DLD1 (cell line): ENCODE results near the gene DNAAF8.
"Not testable (repeated sequence)": the region's sequence is repeated elsewhere in the genome, so short reads cannot be mapped to it uniquely, and the experiment has no call there.

ENCODE experiments used
- in situ Hi-C: cut with HindIII; loops from 2 replicates; pipeline ENCODE4 v1.10.0; 2017; ENCODE audit warnings: low sequenced_read_pairs

The DNAAF8 gene

DNA sequence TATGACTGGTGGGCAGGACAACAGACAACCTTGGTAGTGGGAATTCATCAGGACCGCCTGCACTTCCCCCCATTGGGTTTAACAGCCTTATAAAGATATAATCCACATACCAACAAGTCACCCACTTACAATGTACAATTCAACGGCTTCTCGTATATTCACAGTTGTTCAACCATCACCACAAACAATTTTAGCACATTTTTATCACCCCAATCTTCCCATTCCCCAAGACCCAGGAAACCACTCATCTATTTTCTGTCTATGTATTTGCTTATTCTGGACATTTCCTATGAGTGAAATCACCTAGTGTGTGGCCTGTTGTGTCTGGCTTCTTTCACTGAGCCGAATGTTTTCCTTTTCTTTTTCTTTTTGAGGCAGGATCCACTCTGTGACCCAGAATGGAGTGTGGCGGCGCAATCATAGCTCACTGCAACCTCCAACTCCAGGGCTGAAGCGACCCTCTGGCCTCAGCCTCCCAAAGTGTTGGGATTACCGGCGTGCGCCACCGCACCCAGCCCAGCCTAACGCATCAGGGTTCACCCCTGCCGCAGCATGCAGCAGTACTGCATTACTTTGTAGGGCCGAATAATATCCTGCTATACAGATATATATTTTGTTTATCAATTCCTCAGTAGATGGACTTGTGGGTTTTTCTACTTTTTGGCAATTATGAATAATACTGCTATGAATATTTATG lies 11.1 kb upstream of the DNAAF8 start:
- in situ Hi-C loops = no loop called here

DNA sequence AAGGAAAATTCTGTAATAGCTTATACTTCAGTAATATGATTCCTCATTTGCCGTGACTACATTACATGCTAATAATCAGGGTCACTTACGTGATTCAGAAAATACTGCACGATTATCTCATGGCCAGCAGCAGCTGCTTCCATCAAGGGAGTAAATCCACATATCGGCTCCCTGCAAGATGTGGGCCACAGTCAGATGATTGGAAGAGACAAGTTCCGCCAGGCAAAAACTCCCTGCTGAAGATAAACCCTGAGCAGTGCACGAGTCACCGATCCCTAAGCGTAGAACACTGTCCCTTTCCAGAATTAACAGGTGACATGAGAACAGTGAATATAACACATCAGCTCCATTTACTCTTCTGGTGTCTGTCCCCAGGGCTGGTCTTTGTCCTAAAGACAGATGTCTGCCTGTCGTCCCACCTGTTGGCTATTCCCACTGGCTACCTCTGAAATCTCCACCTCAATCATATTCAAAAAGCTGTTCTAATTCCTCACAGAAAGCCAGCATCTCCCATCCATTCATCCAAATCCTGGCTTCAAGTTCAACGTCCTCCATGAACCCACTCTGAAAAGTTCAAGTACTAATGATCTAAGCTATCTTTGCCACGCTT lies 9.6 kb upstream of the DNAAF8 start:
- in situ Hi-C loops = no loop called here

DNA sequence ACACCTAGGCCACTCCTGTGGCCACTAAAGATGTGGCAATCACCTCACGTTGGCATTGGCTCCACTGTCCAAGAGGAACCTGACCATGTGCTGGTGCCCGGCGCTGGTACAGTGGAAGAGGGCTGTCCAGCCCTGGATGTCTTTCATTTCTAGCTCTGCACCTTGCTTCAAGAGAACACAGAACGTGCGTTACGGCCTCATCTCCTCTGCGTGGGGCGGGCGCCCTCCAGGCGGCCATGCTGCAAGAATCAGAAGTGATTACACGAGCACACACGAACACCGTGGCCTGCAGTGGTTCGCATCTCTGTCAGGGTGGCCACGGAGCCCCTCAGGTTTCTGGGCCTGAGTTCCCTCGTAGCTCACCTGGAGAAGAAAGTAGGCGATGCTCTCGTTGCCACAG lies 7.7 kb upstream of the DNAAF8 start:
- in situ Hi-C loops = no loop called here

DNA sequence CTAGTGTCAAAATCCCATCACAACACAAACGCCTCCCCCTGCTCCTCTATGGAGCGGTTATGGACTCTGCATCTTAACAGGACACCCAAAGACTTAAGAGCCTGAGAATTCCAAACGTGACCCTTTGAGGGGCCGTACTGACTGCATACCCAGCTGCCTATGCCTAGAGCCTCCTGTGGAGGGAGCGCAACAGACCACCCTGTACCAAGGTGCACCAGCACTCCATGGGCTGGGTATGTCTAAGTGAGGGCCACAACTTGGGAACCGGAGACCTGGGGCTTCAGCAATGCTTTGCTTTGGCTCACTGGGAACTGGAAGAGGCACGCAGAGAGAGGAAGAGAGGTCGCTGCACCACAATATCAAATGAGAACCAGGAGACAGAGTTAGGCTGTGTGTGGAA lies 5.7 kb upstream of the DNAAF8 start:
- in situ Hi-C loops = no loop called here

DNA sequence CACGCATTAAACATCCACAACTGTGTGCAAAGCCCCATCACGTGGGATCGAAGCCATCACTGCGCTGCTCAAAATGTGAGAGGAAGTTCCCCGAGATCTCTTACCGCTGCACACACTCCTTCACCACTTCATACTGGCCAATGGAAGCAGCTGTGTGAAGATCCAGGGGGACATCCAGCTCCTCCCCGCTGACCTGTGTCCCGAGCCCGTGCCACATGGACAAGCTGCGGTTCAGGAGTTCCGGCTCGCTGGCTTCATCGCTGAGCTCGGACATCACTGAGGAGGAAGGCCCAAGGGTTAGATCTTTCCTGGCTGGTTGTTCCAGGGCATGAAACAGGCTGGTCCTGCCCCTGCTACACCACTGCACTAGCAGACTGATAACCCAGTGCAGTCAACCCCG lies 4.5 kb upstream of the DNAAF8 start:
- in situ Hi-C loops = no loop called here

DNA sequence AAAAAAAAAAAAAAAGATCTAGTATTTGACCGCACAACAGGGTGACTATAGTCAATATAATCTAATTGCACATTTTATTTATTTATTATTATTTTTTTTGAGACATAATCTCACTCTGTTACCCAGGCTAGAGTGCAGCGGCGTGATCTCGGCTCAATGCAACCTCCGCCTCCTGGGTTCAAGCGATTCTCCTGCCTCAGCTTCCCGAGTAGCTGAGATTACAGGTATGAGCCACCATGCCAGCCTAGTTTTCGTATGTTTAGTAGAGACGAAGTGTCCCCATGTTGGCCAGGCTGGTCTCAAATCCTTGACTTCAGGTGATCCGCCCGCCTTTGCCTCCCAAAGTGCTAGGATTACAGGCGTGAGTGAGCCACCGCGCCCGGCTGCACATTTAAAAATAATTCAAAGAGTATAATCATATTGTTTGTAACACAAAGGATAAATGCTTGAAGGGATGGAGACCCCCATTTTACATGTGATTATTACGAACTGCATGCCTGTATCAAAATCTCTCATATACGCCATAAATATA lies 1.1 kb upstream of the DNAAF8 start:
- in situ Hi-C loops = no loop called here

DNA sequence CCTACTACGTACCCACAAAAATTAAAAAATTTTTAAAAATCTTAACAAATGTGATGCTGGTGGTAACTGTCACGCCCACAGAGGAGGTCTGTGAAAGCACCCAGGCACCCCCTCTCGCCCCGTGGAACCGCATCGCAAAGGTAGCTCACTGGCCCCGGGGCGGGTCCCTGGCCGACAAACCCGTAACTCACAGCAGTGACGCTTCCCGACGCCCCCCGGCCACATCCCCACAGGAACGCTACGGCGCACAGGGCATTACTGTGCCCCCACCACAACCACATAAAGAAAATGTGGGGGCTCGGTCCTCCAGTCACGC lies 632 bp upstream of the DNAAF8 start:
- in situ Hi-C loops = no loop called here

DNA sequence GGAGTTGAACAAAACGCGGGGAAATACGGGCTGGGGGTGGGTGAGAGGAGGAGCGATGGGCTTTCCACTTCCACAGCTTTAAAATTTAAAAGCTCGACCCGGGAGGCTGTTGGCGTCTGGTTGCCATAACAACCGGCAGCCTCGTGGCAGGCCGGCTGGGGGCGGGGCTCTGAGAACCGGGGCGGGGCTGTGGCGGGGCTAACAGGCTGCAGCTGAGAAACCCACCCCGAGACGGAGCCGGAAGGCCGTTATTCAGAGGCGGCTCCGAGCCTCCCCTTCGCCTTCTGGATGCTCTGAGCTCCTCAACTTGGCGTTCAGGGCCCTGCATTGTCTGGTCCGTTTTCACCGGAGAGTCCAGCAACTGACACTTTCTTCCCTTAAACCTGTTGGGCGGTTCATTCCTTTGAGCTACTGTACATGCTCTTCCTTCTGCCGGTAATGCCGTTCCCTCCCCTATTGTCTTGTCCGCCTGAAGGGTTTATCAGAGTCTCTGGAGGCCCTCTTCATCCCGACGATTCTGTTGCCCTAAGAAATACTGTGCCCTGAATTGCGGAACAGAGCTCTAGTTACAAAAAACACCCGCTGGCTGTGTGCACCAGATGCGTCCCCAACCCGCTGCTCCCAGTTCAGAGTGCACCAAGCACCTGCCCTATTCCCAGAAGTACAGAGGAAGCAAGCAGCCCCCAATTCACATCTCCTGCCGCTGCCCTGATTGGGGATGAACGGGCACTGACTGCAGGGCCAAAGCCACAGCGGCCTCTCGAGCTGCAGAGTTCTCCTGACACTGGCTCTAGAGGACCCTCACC lies 596 bp downstream of the DNAAF8 start:
- in situ Hi-C loops = no loop called here

DNA sequence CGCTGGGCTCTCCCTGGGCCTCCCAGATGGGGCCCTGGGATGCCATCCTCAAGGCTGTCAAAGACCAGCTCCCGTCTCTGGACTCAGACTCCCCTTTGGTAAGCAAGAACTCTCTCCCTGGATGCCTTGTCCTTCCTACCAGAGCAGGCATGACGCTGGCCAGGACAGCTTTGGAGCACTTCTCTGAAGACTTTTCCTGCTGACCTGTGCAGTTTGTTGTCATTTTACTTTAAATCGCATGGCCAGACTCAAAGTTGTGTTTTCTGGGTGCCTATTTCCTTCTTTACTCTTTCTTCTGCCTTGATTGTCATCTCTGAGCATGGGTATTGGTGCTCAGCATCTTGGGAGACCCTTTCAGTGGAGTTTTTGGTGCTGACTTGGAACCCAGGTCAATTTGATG lies 2.2 kb downstream of the DNAAF8 start:
- in situ Hi-C loops = no loop called here

DNA sequence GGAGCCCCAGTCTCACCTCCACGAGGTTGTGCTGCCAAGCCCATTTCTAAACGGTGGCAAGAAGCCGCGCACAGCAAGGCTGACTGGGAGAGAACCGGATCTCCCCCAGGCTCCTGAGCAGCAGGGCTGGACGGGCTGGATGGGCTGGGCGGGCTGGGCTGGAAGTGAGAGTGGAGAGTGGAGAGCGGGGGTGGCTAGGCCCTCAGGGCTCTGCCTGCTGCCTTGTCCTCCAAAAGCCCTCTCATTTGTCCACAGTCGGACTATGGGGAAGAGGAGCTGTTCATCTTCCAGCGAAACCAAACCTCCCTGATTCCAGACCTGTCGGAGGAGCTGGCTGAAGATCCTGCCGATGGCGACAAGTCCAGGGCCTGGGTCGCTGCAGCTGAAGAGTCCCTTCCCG lies 3.2 kb downstream of the DNAAF8 start:
- in situ Hi-C loops = no loop called here

DNA sequence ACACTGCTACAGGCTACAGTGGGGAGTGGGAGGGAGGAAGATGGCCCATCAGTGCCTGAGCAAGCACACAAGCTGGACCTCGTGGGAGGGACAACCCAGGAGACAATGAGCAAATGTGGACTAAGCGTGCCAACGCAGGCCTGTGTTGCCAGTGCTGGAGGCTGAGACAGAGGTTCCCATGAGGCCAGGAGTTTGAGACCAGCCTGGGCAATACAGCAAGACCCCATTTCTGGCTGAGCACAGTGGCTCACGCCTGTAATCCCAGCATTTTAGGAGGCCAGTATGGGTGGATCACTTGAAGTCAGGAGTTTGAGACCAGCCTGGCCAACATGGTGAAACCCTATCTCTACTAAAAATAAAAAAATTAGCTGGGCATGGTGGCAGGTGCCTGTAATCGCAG lies 4.0 kb downstream of the DNAAF8 start:
- in situ Hi-C loops = not testable (repeated sequence)

DNA sequence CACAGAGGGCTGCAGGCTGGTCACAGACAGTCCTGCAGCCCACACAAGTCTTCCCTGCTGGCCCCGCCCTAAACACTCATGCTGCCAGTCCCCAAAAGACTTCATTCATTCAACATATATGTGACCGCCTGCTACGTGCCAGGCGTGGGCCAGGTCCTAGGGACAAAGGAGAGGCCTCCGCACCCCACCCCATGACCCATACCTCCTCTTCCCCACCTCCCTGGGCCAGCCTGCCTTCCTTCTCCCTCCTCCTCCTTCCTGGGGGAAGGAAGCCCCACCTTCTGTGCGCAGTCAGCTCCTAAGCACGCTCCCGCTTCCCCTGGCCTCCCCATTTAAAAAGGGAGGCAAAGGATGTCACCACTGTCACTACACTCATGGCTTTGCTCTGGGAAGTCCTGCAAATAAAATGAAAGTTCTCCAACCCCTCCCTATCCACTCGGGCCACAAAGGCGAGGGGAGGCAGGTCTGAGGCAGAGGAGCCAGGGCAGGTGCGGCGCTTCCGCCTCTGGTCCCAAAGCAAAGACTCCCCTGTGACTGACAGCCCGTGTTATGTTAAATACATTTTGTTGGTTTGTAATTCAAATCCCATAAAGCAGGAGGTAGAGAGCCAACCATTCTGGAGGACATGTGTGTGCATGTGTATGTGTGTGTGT lies 9.0 kb downstream of the DNAAF8 start:
- in situ Hi-C loops = no loop called here

DNA sequence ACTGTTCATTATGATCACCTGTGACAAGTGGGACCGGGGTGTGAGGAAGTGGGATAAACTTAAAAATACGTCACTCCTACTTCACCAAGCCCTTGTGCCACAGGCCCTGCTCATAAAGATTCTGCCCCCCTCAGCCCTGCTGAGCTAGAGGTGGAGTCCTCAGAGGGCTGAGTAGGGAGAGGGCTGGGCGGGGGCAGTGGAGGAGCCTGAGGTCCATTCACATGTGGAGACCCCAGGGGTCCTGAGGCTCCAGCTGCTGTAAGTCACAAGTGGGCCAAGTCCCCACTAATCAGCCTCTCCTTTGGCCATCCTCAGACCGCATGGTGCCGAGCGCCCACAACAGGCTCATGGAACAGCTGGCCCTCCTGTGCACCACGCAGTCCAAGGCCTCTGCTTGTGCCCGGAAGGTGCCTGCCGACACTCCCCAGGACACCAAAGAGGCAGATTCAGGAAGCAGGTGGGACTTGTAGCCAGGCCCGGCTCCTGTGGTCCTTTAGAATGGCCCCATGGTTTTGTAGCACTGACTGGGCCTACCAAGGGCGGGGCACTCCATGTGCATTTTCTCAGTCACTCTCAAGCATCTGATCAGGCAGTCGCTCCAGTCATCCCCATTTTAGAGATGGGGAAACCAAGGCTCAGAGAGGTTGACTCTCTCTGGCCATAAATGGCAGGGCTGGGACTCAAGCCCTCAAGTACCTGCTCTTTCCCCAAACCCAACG lies 10.4 kb downstream of the DNAAF8 start:
- in situ Hi-C loops = no loop called here

DNA sequence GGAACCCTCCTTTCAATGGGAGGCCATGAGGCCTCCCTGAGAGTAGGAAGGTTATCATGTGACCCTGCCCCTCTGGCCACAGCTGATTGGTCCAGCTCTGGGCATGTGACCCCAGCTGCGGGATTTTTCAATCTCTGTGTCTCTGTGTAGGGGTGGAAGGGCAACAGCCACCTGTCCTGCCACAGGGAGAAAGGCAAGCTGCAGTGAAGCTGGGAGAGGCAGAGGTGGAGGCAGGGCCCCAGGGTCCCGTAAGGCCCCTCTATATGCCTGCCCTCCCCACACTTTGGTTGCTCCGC lies 10.9 kb downstream of the DNAAF8 start:
- in situ Hi-C loops = no loop called here

DNA sequence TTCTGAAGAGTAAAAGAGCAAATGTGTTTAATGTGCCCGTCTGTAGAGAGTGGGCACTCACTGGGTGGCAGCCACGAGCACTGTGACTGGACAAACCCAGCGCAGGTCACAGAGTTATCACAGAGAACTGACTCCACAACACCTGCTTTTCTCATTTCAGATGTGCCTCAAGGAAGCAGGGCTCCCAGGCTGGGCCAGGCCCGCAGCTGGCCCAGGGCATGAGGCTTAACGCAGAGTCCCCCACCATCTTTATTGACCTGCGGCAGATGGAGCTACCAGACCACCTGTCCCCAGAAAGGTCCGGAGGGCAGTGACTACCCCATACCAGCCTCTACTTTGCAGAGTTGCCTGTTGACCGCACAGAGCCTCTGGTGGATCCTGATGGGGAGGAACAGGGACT lies 11.9 kb downstream of the DNAAF8 start:
- in situ Hi-C loops = no loop called here

DNA sequence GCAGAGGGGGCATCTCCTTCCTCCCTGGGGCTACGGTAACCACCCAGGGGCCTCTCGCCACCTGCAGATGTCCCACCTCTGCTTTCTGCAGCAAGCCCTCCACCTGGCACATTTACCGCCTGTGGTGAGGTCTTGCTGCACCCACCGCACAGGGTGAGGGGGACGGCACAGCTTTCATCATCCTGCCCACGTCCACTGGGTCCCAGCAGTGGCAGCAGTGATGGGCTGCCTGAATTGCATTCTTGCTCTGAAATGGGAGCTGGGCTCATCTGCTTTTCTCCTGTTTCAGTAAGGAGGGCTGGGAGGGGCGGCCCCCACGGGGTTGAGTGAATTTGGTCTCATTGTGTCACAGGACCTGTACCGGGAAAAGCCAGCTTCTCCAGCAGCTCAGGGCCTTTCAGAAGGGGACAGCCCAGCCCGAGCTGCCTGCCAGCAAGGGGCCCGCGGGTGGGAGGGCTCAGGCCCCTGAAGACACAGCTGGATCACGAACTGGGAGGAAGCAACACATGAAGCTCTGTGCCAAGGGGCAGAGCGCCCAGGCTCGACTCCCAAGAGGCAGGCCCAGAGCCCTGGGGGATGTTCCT lies 12.7 kb downstream of the DNAAF8 start:
- in situ Hi-C loops = no loop called here

DNA sequence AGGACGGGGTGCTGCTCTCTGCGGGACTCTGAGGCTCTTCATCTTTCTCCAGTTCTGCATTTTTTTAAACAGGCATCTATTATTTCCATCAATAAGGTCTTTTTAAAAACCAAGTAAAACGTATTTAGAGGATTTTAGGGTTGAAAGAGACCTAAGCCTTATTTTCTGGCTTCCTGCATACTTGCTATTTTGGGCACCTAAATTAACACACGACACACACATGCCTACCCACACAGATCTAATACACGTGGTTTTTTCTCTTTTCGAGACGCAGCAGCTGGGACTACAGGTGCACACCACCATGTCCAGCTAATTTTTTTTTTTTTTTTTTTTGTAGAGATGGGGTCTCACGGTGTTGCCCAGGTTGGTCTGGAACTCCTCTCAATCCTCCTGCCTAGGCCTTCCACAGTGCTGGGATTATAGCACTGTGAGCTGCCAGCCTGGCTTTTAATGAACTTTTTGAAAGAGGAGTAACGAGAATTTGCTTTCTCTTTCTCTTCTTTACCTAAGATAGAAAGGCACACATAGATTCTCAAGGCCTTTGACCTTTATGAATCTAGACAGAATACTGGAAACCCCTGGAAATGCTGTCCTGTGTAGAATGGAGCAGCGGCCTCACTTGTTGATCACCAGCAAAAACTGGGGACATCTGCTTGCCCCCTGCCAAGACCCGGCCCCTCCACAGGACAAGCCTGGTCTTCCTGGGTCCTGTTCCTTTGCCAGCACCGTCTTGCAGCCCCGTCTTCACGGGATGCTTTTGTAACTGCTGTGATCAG lies 13.8 kb downstream of the DNAAF8 start:
- in situ Hi-C loops = no loop called here

DNA sequence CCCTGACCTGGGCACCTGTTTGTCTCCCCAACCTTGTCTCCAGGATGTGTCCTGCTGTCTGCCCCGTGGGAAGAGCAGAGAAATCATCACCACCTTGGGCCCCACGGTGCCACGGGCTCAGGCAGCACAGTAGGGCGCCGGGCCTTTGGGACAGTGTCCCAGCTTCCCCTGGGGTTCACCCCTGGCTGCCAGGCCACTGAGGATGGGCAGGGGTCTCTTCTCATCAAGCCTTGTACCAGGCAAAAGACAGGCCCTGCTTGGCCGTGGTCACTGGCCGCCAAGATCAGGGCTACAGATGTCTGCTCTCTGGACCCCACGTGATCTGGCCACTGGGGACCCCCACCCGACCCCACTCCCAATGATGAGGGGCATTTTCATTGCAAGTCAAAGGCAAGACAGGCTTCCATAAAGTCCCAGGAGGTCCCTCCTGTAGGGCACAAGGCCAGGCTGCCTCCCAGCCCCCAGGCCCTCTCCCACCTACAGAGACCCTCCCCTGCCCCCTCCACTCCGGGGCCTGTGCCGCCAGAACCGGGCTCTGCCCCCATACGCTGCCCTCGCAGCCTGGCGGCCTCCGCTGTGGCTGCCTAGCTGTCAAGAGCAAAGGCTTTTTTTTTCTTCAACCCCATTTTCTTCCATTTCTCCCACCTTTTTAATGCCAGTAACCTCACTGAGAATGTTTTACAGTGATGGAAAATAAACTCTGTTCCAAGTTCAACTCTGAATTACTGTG lies 14.5 kb downstream of the DNAAF8 start:
- in situ Hi-C loops = no loop called here

DNA sequence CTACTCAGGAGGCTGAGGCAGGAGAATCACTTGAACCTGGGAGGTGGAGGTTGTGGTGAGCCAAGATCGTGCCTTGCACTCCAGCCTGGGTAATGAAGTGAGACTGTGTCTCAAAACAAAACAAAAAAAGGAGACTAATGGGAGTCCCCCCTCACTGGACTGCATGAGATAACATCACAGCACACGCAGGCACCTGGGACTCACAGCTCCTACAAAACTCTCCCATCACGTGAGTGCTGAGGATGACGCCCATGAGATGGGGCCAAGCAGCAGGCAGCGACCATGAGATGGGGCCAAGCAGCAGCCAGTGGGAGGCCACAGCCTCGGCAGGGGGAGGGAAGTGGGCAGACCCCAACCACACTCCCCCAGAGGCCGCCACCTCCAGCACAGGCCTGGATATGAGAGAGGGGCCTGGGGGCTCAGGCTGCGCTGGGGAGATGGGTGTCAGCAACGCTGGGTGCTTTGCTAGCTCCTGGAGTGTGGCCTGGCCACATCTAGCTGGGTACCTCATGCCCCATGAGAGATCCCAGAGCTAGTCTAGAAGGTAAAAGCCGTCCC lies 15.4 kb downstream of the DNAAF8 start:
- in situ Hi-C loops = no loop called here
